T-cell (primary cell): Measurements from ENCODE around the gene TRIM17. TPM values are rescaled to one million over a fixed set of nuclear protein-coding genes. Genes with fewer than 3 reads are reported as not detected.

Experiments
- ATAC-seq, 4 experiments: fragments of 200-7000 bp in 3 of 4; fragments of 150-1000 bp in 1 of 4; cut with Tn5 transposase; replicated peaks in 1 of 4; 1 replicate in 3 of 4; 2 replicates in 1 of 4; pipeline ENCODE4 v1.10.0; 2021; ENCODE audit warnings: moderate library complexity in 3 of 4, mild to moderate bottlenecking in 2 of 4, moderate number of reproducible peaks in 1 of 4
- CTCF ChIA-PET, 2 donors: fragments of 300-600 bp; sonication (Branson Sonifier 250); formaldehyde crosslinking; loops; one replicate each; lab custom pipeline; 2022; ENCODE audit warnings: antibody characterized with exemption in 2 of 2; lab: Charles Lee
- POLR2A ChIA-PET, 2 donors: fragments of 300-600 bp; sonication (Branson Sonifier 250); formaldehyde crosslinking; loops; one replicate each; lab custom pipeline; 2022; ENCODE audit warnings: antibody characterized with exemption in 2 of 2; lab: Charles Lee
- DNase-seq, 35 experiments: peaks; one replicate each; pipeline versions ENCODE4 v3.0.0 to v3.0.0-alpha.2; 2013 to 2023
- H3K27ac ChIP-seq: one replicate; pipeline ENCODE4 v1.5.1; 2013; ENCODE audit warnings: low read length
- H3K27me3 ChIP-seq, 2 experiments: replicated peaks in 1 of 2; 1 replicate in 1 of 2; 2 replicates in 1 of 2; pipeline versions ENCODE4 v1.6.1 to v1.7.0; 2013; ENCODE audit warnings: low read length in 1 of 2, mixed read lengths in 1 of 2; ENCODE audit not compliant: control insufficient read depth in 2 of 2, insufficient read depth in 2 of 2; ENCODE audit errors: extremely low read depth in 1 of 2
- H3K36me3 ChIP-seq, 2 donors: 1 replicate in 1 of 2; 2 replicates in 1 of 2; pipeline versions ENCODE4 v1.6.1 to v1.7.0; 2013; ENCODE audit warnings: low read length in 1 of 2; ENCODE audit not compliant: control insufficient read depth in 2 of 2, insufficient read depth in 1 of 2; ENCODE audit errors: extremely low read depth in 1 of 2
- H3K4me1 ChIP-seq, 2 experiments: 1 replicate in 1 of 2; 2 replicates in 1 of 2; pipeline versions ENCODE4 v1.6.1 to v1.7.0; 2013; ENCODE audit warnings: low read length in 2 of 2, mixed read lengths in 1 of 2; ENCODE audit not compliant: insufficient read depth in 2 of 2, control insufficient read depth in 1 of 2; ENCODE audit errors: extremely low read depth in 1 of 2
- H3K4me3 ChIP-seq, 2 donors: 1 replicate in 1 of 2; 2 replicates in 1 of 2; pipeline versions ENCODE4 v1.5.1 to v1.7.0; 2013; ENCODE audit warnings: mild to moderate bottlenecking in 2 of 2, low read length in 1 of 2, moderate library complexity in 1 of 2; ENCODE audit not compliant: control insufficient read depth in 1 of 2; ENCODE audit errors: extremely low read depth in 1 of 2
- H3K9me3 ChIP-seq: 2 replicates; pipeline ENCODE4 v1.7.0; 2013
- H3K27ac Mint-ChIP-seq, 2 donors: one replicate each; pipeline ENCODE4 v1.8.0; 2020 to 2021; ENCODE audit warnings: mild to moderate bottlenecking in 2 of 2, mixed read lengths in 2 of 2
- H3K27me3 Mint-ChIP-seq, 2 donors: one replicate each; pipeline ENCODE4 v1.8.0; 2021 to 2022; ENCODE audit warnings: mixed read lengths in 2 of 2
- H3K36me3 Mint-ChIP-seq: one replicate; pipeline ENCODE4 v1.8.0; 2021; ENCODE audit warnings: mixed read lengths
- H3K4me1 Mint-ChIP-seq, 3 donors: one replicate each; pipeline ENCODE4 v1.8.0; 2020 to 2022; ENCODE audit warnings: mixed read lengths in 3 of 3, mild to moderate bottlenecking in 1 of 3
- H3K4me3 Mint-ChIP-seq, 3 donors: one replicate each; pipeline ENCODE4 v1.8.0; 2020 to 2022; ENCODE audit warnings: mild to moderate bottlenecking in 3 of 3, mixed read lengths in 3 of 3, moderate library complexity in 3 of 3
- H3K9me3 Mint-ChIP-seq, 3 donors: one replicate each; pipeline ENCODE4 v1.8.0; 2020 to 2022; ENCODE audit warnings: mixed read lengths in 3 of 3
- WGBS: methylation state at CpG from one replicate; pipeline ENCODE4 v1.1.5; 2013; ENCODE audit warnings: missing lambda C conversion rate; ENCODE audit not compliant: insufficient coverage; 5-methylcytosine and 5-hydroxymethylcytosine counted together
- total RNA-seq, 35 experiments: library from RNA in 6 of 35; stranded (reverse) in 6 of 35; fragments of 120-200 nt in 1 of 35; gene quantifications; one replicate each; pipeline versions ENCODE4 v1.2.1 to v1.2.4 and lab custom pipeline; 2013 to 2026

The TRIM17 gene
- total RNA-seq, 5 donors from 2014 or later (not counting 1 experiment from before 2014, with no cell fraction given), result 0.90 to 4.7 (median 1.7) TPM

GRCh38 chr1:228430243-228430642, 13.6 kb upstream of the TRIM17 start:
- Mint-ChIP-seq H3K4me1 (no peaks in the 10 kb centered on the region), H3K27me3 (peaks cover 18 to 38% of the 10 kb centered on the region in 2 donors)

GRCh38 chr1:228429698-228430097, 13.0 kb upstream of the TRIM17 start:
- Histone ChIP-seq H3K27ac (no peak overlapping the region), H3K4me3 (no peak overlapping the region), H3K9me3 (no peaks in the 10 kb centered on the region), H3K4me1 (no peaks in the 10 kb centered on the region), H3K36me3 (no peaks in the 10 kb centered on the region), H3K27me3 (peaks cover 6 to 33% of the 10 kb centered on the region in 2 experiments)
- ChIA-PET CTCF (no interaction called here), POLR2A (no interaction called here)
- no peak overlapping the region for H3K27ac Mint-ChIP-seq
- DNase-seq, result no peak
- no peaks in the 10 kb centered on the region for H3K36me3 Mint-ChIP-seq
- H3K27me3 Mint-ChIP-seq, result peaks cover 18 to 35% of the 10 kb centered on the region in 2 donors
- no peaks in the 10 kb centered on the region for H3K9me3 Mint-ChIP-seq
- WGBS, result 77% methylated on average over 4 of the region's 9 CpGs
- ATAC-seq, result no peak
- H3K4me1 Mint-ChIP-seq, result no peaks in the 10 kb centered on the region
- no peak overlapping the region for H3K4me3 Mint-ChIP-seq

More at GRCh38 chr1:228430243-228430642, 13.6 kb upstream of the TRIM17 start:
- Mint-ChIP-seq H3K9me3 (no peaks in the 10 kb centered on the region), H3K4me3 (no peak overlapping the region), H3K27ac (no peak overlapping the region), H3K36me3 (no peaks in the 10 kb centered on the region)
- CTCF ChIA-PET, result no interaction called here
- Histone ChIP-seq H3K27me3 (peaks cover 6 to 30% of the 10 kb centered on the region in 2 experiments), H3K4me3 (no peak overlapping the region), H3K4me1 (no peaks in the 10 kb centered on the region), H3K27ac (no peak overlapping the region), H3K36me3 (no peaks in the 10 kb centered on the region), H3K9me3 (no peaks in the 10 kb centered on the region)
- 89% methylated on average over 3 of the region's 6 CpGs for WGBS
- no peak for DNase-seq
- POLR2A ChIA-PET, result no interaction called here
- ATAC-seq, result no peak

- H3K27me3 Mint-ChIP-seq, result peaks cover 18 to 33% of the 10 kb centered on the region in 2 donors
- POLR2A ChIA-PET, result no interaction called here
Measured at GRCh38 chr1:228429007-228429406, 12.3 kb upstream of the TRIM17 start.

GRCh38 chr1:228428412-228428811, 11.8 kb upstream of the TRIM17 start:
- WGBS, result 75% methylated on average over 2 of the region's 4 CpGs
- Mint-ChIP-seq H3K4me3 (no peak overlapping the region), H3K27me3 (peaks cover 18 to 28% of the 10 kb centered on the region in 2 donors), H3K27ac (peak overlapping the region in 1 of 2 donors; percentile 16), H3K36me3 (no peaks in the 10 kb centered on the region), H3K4me1 (no peaks in the 10 kb centered on the region), H3K9me3 (no peaks in the 10 kb centered on the region)
- peaks cover 6 to 36% of the 10 kb centered on the region in 2 experiments for H3K27me3 ChIP-seq
- H3K36me3 ChIP-seq, result no peaks in the 10 kb centered on the region
- ATAC-seq, result no peak
- no peak for DNase-seq
- CTCF ChIA-PET, result no interaction called here
- H3K9me3 ChIP-seq, result no peaks in the 10 kb centered on the region
- H3K4me1 ChIP-seq, result no peaks in the 10 kb centered on the region
- H3K4me3 ChIP-seq, result no peak overlapping the region
- H3K27ac ChIP-seq, result no peak overlapping the region
- POLR2A ChIA-PET, result no interaction called here

More at GRCh38 chr1:228429007-228429406, 12.3 kb upstream of the TRIM17 start:
- no peaks in the 10 kb centered on the region for H3K4me1 ChIP-seq
- H3K4me3 ChIP-seq, result no peak overlapping the region
- no peak overlapping the region for H3K27ac ChIP-seq
- Mint-ChIP-seq H3K4me1 (no peaks in the 10 kb centered on the region), H3K36me3 (no peaks in the 10 kb centered on the region), H3K9me3 (no peaks in the 10 kb centered on the region), H3K4me3 (no peak overlapping the region), H3K27ac (no peak overlapping the region)
- no peaks in the 10 kb centered on the region for H3K9me3 ChIP-seq
- no peak for ATAC-seq
- no peak for DNase-seq
- 67% methylated on average over 7 of the region's 8 CpGs for WGBS
- H3K36me3 ChIP-seq, result no peaks in the 10 kb centered on the region
- H3K27me3 ChIP-seq, result peaks cover 6 to 37% of the 10 kb centered on the region in 2 experiments
- CTCF ChIA-PET, result no interaction called here

GRCh38 chr1:228426518-228427175, 10.0 kb upstream of the TRIM17 start:
- Mint-ChIP-seq H3K9me3 (no peaks in the 10 kb centered on the region), H3K27me3 (peaks cover 18 to 21% of the 10 kb centered on the region in 2 donors), H3K4me1 (no peaks in the 10 kb centered on the region), H3K27ac (no peak overlapping the region), H3K36me3 (no peaks in the 10 kb centered on the region), H3K4me3 (no peak overlapping the region)
- H3K27me3 ChIP-seq, result peaks cover 6 to 29% of the 10 kb centered on the region in 2 experiments
- WGBS, result 90% methylated on average over 2 of the region's 5 CpGs
- POLR2A ChIA-PET, result no interaction called here
- ATAC-seq (no peak), DNase-seq (no peak)
- H3K4me1 ChIP-seq, result no peaks in the 10 kb centered on the region
- H3K36me3 ChIP-seq, result no peaks in the 10 kb centered on the region
- H3K9me3 ChIP-seq, result no peaks in the 10 kb centered on the region
- CTCF ChIA-PET, result no interaction called here
- H3K27ac ChIP-seq, result no peak overlapping the region
- no peak overlapping the region for H3K4me3 ChIP-seq

GRCh38 chr1:228424685-228425660, 8.3 kb upstream of the TRIM17 start:
- H3K9me3 Mint-ChIP-seq, result no peaks in the 10 kb centered on the region
- H3K27ac ChIP-seq, result no peak overlapping the region
- H3K4me3 Mint-ChIP-seq, result no peak overlapping the region
- no peaks in the 10 kb centered on the region for H3K4me1 ChIP-seq
- H3K27me3 Mint-ChIP-seq, result peaks cover 8 to 14% of the 10 kb centered on the region in 2 donors
- ChIA-PET CTCF (interaction anchor here (0.5 to 0.7 kb wide), 2 partner anchors 39 to 271 kb away, joined by 3 to 4 read pairs; no protein-coding TSS in a partner anchor), POLR2A (no interaction called here)
- H3K36me3 ChIP-seq, result no peaks in the 10 kb centered on the region
- H3K4me3 ChIP-seq, result no peak overlapping the region
- ATAC-seq (no peak), DNase-seq (no peak)
- 98% methylated on average over 57 of the region's 62 CpGs for WGBS
- H3K9me3 ChIP-seq, result no peaks in the 10 kb centered on the region
- no peaks in the 10 kb centered on the region for H3K4me1 Mint-ChIP-seq
- peaks cover 3 to 21% of the 10 kb centered on the region in 2 experiments for H3K27me3 ChIP-seq
- no peak overlapping the region for H3K27ac Mint-ChIP-seq
- no peaks in the 10 kb centered on the region for H3K36me3 Mint-ChIP-seq
